HG03469 (cell line): ENCODE measurements around the gene NGLY1.

Source experiments
- ATAC-seq: cut with Tn5 transposase; IDR thresholded peaks from one replicate; pipeline ENCODE4 v1.9.1; 2021; ENCODE audit warnings: mild to moderate bottlenecking, moderate library complexity, moderate number of reproducible peaks; ENCODE audit not compliant: unreplicated experiment

Gene NGLY1

DNA sequence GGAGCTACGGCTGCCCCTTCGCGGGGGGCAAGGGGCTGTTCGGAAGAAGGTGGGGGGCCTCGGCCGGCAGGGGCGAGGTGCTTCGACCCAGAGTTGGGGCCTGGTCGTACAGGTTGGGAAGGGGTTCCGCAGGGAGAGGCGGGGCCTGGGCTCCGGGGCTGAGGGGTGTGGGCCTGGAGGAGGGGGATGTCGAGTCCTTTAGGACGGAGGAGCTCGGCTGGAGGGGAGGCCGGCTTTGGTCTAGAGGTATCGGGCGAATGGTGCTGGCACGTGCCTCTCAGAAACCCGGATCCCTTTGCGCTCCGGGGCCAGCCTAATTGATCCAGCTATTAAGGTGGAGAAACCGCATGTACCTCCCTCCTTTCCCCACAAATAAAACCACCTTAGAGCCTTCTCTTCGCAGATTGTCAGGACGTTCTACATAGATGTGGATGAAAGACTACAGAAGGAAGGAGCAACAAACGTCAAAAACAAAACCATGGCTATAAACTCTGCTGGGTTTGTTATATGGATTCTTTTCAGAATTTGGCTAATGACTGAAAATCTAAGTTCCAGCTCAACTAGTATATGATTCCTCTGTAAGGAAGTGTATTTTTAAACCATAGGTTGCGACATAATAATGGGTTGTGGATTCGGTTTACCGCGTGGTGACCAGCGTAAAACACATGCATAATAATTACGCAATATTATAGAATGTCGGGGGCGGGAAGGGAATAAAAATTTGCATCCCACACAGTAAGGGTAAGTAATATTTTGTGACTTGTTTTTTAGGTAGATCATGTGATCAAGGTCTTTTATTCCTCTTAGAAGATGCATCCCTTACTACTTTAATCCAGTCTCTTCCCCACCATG lies 644 bp upstream of the NGLY1 start:
- ATAC-seq, result no peak

DNA sequence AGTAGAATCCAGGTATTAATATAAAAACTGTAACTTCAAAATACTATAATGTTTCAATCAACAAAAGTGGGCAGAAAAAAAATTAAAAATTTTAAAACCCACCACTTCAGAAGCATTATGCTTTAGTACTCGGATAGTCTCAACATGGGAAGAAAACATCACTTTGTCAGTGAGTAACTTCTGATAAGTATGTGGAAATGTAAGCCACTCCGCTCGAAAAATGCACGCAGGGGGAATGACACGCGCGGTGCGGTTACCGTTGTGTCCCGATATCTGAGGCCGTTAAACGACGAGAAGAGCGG lies 656 bp downstream of the NGLY1 start:
- no peak for ATAC-seq

DNA sequence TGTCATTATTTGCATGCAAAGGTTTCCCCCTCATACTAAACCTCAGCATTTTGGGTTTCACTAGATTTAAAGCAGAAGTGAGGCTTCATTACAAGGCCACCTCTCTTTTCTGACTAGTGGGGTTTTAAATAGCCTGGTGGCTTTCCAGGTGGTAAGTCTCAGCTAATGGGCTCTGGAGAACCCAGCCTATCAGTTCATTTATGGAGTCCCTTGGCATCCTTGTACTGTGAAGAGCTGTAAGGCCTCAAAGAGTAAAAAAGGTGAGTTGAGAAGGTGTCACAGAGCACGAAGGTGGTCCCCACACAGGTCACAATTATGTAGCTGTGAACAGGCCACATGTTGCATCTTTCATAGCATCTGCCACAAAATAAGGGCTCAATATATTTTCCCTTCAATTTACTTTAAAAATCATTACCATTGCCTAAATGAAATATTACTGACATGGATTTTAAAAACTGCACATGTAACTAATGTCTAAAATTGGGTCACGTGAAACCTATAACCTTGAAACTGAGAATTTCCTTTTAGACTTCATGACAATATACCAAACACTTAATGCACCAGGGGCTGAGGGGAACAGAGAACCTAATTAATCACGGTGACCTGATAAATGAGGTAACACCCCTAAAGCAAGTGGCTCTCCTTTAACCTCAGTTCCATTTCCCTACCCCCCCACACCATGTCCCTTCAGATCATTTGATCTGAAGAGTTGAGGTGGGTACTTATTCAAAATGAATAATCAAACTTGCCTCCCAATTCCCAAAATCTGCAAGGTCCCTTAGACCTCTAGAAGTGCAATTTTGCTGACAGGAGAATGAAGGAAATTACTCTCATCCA lies 1.3 kb downstream of the NGLY1 start:
- peak; percentile 61 for ATAC-seq

DNA sequence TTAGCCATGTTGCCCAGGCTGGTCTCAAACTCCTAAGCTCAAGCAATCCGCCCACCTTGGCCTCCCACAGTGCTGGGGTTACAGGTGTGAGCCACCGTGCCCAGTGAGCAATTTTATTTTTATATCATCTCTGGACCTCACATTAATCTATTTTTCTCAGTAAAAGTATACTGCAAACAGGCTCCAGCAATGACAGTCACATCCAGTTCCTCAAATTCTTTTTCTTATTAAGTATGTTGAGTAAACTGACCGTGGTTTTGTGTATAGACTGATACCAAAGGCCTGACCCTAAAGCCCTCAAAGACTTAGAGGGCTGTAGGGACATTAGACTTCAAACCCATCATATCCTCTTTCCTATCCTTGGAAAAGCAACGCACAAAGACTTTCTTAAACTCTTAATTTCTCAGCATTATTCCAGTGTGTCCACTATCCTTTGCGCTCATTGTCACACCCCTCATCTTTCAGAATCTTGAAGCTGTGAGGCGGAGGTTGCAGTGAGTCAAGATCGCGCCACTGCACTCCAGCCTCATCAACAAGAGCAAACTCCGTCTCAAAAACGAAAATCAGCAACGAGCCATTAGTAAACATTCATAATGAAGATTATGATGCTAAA lies 2.0 kb downstream of the NGLY1 start:
- ATAC-seq, result no peak

DNA sequence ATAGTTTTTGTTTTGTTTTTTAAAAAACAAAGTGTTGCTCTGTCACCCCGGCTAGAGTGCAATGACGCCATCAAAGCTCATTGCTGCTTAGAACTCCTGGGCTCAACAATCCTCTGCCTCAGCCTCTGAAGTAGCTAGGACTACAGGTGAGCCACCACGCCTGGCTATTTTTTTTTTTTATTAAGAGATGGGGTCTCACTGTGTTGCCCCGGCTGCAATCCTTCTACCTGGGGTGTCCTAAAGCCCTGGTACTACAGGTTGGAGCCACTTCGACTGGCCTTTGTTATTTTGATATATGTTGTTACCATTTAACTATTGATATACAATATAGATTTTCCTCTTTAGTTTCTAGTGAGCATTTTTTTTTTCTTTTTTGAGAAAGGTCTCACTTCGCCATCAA lies 2.6 kb downstream of the NGLY1 start:
- ATAC-seq, result no peak

DNA sequence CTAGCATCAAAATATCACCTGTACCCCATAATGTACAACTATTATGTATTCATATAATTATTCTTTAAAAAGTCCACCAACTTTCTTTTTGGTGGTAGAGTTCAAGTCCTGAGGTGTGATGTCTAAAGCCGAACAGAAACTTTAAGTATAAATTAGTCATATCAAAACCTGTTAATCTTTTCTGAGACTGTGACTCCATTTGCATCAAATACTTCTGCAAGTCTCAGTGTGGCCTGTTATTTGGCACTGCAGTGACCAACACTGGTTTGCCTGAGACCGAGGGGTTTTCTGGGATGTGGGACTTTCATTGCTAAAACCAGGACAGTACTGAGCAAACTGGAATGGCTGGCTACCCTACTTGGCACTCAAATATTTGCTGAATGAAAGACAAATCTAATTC lies 7.3 kb downstream of the NGLY1 start:
- peak; percentile 50 for ATAC-seq

DNA sequence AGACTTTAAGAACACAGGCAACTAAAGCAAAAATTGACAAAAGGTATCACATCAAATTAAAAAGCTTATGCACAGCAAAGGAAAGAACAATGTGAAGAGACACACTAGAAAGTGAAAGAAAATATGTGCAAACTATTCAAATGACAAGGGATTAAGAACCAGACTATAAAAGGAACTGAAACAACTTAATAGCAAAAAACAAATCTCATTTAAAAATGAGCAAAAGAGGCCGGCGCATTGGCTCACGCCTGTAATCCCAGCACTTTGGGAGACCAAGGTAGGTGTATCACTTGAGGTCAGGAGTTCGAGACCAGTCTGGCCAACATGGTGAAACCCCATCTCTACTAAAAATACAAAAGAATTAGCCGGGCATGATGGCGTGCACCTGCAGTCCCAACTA lies 14.4 kb downstream of the NGLY1 start:
- ATAC-seq, result peak; percentile 87

DNA sequence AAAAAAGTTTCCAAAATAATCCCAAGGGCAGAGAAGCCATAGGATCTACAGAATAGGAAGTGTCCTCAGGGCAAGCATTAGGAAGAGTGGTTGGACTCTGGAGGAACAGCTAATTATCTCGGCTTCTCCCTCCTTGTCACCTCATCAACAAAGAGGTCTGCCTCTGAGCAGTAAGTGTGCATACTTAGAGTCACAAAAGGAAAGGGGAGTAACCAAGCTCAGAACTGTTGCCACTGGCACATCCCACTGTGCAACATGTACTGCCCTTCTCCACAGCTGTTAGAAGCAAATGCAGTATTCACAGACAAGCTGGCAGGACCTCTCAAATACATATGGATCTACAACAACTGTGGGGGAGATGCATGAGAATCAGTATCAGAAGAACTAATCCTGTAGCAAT lies 31.5 kb downstream of the NGLY1 start:
- ATAC-seq, result no peak

DNA sequence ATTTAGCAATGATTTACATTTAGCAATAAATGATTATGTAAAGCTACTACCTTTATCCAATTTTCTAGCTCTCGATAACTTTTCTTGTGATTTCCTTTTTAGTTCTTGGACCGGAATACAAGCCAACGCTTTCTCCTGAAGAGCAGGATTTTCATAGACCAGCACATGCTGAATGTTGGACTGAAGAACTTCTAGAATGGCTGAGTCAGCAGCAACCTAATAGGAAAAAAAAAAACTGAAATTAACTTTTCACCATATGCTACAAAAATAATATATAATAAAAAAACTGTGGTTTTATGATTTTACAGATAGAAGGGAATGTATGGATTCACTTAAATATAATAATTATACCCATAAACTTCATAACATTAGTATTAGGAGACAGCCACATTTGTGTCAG lies 32.2 kb downstream of the NGLY1 start:
- ATAC-seq, result no peak

DNA sequence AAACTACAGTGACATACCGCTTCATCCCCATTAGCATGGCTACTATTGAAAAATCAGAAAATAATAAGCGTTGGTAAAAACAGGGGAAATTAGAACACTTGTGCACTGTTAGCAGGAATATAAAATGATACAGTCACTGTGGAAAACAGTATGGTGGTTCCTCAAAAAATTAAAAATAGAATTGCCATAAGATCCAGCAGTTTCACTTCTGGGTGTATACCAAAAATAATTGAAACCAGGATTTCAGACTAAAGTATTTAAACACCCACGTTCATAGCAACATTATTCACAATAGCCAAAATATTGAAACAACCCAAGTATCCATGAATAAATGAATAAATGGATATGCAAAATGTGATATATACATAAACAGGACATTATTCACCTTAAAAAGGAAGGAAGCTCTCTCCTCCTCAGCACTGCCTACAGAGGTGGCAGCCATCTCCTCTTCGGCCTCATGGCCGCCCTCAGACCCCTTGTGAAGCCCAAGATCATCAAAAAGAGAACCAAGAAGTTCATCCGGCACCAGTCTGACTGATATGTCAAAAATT lies 34.1 kb downstream of the NGLY1 start:
- ATAC-seq, result no peak

DNA sequence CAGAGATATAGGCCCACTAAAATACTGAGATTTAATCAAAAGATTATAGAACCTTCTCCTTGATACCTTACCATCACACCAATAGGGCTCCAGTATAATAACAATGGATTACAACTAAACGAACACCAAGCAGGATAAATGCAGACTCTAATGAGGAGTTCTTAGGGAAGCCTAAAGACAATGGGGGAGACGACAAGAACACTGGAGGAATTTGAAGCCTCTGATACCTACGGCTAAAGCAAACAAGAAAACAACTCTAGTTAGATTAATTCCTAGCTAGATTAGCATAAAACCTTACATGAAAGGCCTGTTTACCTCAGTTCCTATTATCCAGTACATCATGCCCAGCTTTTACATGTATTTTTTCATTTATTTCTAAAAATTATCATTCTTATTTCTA lies 35.1 kb downstream of the NGLY1 start:
- ATAC-seq, result no peak

DNA sequence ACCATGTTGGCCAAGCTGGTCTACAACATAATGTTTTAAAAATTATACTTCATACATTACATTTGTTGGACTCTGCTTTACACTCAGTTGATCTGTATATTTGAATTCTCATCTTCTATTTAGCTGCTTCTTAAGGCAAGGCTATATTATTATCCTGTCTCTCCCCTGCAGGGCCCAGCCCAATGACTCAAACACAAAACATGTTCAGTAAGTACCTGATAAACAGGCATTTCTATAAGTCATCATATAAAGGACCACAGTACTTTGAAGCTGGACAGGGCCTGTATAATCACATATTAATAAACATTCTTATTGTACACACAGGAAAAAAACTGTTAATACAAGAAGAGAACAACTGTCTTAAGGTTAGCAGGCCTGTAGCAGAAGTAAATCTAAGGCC lies 36.2 kb downstream of the NGLY1 start:
- ATAC-seq, result no peak

DNA sequence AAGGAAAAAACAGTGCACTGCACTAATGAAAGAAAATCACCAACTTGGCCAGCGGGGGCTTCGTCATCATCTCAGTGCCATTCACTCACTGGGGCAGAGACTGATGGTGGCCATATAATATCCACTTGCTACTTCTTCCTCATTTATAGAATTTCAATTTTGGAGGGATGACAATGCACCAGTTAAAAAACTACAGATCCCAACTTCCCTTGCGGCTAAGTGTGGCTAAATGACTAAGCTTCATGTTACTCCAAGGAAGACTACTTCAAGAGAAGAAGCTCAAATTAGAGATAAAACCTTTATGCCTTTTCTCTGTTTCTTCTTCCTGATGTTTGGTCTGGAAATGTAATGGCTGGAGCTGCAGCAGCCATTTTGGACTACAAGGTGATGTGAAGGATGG lies 38.8 kb downstream of the NGLY1 start:
- no peak for ATAC-seq

DNA sequence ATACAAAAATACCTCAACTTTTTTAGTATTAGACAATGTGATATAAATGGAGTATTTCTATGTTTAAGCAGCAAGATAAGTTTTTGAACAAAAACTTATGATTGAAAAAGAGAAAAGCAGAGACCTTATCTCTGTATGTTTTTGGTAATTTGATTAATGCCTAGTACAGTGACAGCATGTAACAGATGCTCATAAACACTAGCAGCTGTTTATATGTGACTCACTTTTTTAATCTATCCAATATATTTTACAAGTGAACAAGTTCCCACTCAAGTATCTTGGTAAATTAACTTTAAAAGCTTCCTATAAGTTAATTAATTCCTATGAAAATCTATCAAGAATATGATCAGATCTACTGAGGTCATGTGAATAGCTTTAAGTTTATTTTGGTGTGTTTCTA lies 55.1 kb downstream of the NGLY1 start:
- no peak for ATAC-seq

DNA sequence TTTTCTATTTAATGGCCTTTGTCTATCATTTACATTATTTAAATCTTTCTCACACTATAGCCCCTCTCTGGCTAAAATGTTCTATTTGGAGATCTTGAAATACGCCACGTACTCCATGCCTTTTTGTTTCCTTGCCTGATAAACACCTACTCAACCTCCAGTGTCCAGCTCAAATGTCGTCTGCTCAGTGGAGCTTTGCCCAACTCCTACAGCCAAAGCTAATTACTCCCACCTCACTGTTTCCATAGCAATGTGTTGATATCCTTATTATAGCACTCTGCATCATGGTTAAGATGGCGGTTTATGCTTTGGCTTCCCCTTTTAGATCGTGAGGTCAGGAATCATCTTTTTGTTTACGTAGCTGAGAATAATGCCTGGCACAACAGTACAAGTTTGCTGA lies 55.9 kb downstream of the NGLY1 start:
- ATAC-seq, result no peak

DNA sequence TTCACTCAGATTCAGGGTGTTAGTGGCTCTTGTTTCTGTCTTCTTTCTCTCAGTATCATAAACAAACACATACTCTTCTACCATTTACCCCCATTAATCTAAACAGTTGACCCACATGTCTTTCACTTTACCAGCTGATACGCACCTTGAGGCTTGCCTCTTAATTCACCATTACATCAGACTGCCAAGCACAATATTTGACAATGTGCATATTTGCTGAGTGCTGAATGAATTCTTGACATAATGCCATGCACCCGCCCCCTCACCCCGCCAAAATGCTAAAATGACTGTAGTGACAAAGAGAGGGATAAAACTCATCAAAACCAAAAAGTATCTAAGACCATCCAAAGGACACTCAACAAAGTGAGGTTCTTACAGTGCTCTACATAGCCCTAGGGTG lies 57.4 kb downstream of the NGLY1 start:
- ATAC-seq, result no peak

DNA sequence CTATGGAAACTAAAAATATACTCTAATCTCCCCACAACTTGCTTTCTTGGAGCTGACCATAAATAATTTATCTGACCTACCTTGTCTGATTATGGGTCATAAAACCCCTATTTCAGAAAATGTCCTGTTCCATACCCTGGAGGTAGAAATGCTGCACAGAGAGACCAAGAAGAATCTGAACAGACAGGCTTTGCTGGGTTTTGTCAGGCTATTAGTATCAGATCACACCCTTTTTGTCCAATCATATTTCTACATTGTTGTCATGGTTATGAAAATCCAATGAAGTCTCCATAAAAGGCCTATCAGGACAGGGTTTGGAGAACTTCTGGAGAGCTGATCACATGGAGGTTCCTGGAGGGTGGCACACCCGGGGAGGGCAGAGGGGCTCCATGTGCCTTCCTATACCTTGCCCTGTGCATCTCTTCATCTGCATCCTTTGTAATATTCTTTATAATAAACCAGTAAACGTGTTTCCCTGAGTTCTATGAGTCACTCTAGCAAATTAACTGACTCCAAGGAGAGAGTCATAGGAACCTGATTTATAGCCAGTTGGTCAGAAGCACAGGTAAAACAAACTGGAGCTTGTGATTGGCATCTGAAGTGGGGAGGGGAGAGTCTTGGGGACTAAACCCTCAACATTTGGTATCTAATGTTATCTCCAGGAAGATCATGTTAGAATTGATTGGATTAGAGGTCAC lies 58.1 kb downstream of the NGLY1 start:
- no peak for ATAC-seq

DNA sequence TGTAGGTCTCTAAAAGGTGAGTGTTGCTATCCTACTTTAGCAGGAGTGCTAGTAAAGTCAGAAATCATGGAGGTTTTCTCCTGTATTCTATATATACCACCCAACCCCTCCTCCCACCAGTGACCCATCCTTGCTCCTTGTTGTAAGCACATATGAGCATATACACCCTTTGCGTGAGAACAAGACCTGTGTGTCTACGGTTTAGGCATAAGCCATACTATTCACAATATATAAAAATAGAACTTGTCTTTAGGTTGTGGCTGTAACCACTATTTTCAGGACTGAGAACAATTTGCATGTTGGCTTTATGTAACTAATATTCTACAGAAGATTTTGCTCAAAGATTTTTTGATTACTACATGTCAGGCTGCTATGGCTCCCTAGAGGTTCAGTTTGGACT lies 59.4 kb downstream of the NGLY1 start:
- no peak for ATAC-seq

DNA sequence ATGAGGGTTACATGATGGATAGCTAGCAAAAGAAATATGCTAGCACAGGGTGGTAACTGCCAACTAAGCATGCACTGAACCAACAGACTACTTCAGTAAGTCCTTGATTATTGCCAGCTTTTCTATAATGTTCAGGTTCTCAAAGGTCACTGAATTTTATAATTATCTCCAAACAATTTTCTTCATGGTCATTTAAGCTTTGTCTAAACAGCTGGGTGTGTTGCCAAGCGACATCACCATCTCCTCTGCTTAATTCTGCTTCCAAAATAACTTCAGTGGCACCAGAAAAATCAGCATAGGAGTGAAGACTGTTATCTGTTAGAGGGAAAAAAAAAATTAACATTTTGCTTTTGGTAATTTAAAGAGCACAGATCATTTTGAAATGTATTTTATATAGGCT lies 63.9 kb downstream of the NGLY1 start:
- ATAC-seq, result no peak

DNA sequence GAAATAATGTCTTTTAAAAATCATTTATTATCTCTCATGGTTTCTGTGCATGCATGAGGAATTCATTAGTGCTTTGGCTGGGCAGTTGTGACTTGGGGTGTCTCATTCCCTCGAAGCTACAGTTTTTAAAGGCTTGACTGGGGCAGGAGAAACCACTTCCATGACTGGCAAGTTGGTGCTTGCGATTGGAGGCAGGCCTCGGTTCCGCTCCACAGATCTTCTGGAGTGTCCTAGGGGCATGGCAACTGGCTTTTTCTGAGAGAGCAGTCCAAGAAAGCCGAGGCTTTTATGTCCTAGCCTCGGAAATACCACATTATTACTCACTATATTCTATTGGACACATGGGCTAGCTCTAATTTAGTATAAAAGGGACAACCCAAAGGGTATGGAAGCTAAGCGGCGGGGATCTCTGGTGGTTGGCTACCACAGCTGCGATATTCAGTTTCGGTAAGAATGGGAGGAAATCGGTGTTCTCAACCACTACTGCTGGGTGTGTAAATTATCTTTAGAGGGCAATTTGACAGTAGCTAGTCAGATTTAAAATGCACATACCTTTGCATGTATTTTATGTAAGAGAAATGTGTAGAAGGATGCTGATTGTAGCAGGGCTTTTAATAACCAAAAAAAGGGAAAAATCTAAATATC lies 69.8 kb downstream of the NGLY1 start:
- no peak for ATAC-seq

DNA sequence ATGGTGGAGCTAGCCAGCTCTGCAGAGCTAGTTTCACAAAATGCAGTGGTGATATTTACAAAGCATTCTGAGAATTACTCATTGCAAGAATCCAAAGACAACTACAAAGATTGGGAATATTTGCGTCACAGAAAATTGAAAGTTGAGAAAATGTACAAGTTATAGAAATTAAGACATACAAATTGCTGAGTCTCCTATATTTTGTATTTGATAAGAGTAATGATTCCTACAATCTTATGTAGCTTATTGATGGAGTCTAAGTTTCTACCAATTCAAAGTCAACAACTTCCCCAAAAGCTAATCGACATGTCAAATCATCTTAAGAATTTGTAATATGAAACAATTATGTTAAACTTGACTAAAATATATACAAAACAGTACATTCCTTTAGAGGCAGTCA lies 72.2 kb downstream of the NGLY1 start:
- no peak for ATAC-seq
